Measurements from ENCODE around the gene SENP6. TPM values are rescaled to one million over a fixed set of nuclear protein-coding genes. Genes with fewer than 3 reads are reported as not detected.

Gene SENP6
- total RNA-seq, 1 experiment from 2014 or later: 139 TPM

DNA sequence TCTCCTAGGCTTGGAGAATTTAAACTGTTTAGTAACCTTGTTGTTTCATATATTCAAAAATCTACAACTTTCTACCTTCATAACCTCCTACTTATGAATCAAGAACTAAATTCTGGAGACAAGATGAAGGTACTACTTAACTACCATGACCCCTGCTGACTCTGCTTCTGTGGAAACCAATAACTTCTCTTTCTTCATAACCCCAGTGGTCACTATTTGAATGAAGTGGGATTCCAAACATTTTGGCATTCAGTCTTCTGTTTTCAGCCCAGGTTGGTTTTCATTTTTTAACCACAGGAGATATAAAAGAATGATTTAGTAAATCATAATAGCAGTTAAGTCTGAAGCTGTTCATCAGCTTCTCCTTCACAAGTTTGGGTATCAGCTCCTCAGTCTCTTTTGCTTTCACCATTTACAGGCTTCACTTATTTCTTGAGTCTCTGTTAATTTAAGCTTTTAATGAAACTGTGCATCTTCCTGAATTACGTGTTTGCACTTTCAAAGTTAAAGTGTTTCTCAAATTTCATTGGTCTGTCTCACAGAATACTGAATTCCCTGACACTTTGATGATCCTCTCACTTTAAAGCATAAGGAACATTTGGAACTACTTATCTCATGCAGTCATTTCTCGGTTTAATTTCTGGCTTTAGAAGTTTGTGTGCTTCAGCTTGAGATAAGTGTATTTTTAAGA lies 9.5 kb downstream of the SENP6 start:
- Histone ChIP-seq H3K27me3 (ENCODE audit: low read length) (no peaks in the 10 kb centered on the region), H3K4me3 (ENCODE audit: low read length) (no peak overlapping the region), H3K79me2 (ENCODE audit: low read length) (peaks cover 100% of the 10 kb centered on the region), H2AFZ (ENCODE audit: low read length) (no peak overlapping the region), H3K36me3 (ENCODE audit: insufficient read depth, low read length) (peaks cover 15% of the 10 kb centered on the region; the same call in 1 of the 2 replicates), H3K9ac (ENCODE audit: low read length) (no peak overlapping the region), H3K27ac (ENCODE audit: low read length) (no peak overlapping the region), H3K9me2 (replicated peaks; ENCODE audit: insufficient read depth, low read length) (no peaks in the 10 kb centered on the region), H4K20me1 (ENCODE audit: insufficient read depth, low read depth, low read length) (peaks cover 65% of the 10 kb centered on the region), H3K4me2 (ENCODE audit: low read depth, low read length, poor library complexity, severe bottlenecking) (no peak overlapping the region), H3K9me3 (ENCODE audit: low read length) (no peaks in the 10 kb centered on the region), H3K4me1 (ENCODE audit: low read length) (peaks cover 53% of the 10 kb centered on the region)
- no peak for DNase-seq

DNA sequence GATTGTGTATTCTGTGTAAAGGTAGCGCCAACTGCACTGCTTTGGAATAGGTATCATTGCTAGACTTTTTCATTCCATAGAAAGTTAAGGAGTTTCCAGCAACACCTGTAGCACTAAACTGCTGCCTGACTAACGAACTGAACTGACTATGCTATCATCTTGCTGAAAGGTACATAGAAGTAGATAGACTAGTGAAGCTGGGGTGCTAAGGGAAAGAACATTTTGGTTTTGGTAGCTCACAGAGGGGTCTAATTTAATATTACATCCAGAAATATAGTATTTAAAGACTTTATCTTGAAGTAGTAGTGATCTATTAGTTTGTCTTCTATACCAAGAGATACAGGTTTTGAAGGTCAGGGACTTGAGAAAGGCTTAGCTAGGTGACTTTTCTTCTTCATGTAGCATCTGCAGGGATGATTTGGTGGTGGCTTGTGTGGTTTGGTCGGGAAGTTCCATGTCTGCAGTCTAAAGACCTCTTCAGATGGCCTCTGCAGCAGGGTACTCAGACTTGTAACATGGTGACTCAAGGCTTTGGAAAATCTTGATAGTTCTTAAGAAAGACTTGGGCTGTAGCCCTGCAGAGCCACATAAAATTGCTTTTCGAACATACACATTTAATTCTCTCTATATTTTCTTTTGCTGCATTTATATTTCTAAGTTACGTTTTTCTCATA lies 10.2 kb downstream of the SENP6 start:
- H3K4me2 ChIP-seq (ENCODE audit: low read depth, low read length, poor library complexity, severe bottlenecking): no peak overlapping the region
- H3K4me3 ChIP-seq (ENCODE audit: low read length): no peak overlapping the region
- H3K27ac ChIP-seq (ENCODE audit: low read length): no peak overlapping the region

DNA sequence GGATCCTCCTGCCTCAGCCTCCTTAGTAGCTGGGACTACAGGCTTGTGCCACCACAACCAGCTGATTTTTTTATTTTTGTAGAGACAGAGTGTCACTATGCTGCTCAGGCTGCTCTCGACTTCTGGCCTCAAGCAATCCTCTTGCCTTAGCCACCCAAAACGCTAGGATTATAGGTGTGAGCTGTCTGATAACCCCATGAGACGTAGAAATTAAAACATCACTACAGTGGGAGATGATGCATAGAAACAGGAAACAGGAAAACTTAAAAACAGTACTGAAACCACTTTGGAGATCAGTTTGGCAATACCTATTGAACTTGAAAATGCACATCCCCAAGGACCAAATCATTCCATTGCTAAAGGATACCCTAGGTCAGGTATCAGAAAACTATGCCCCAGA lies 10.8 kb downstream of the SENP6 start:
- DNase-seq: no peak
- Histone ChIP-seq H3K9me2 (replicated peaks; ENCODE audit: insufficient read depth, low read length) (no peaks in the 10 kb centered on the region), H3K27me3 (ENCODE audit: low read length) (no peaks in the 10 kb centered on the region), H3K4me3 (ENCODE audit: low read length) (no peak overlapping the region), H3K4me2 (ENCODE audit: low read depth, low read length, poor library complexity, severe bottlenecking) (no peak overlapping the region), H4K20me1 (ENCODE audit: insufficient read depth, low read depth, low read length) (peaks cover 52% of the 10 kb centered on the region), H3K9ac (ENCODE audit: low read length) (no peak overlapping the region), H3K9me3 (ENCODE audit: low read length) (no peaks in the 10 kb centered on the region), H2AFZ (ENCODE audit: low read length) (no peak overlapping the region), H3K4me1 (ENCODE audit: low read length) (peaks cover 42% of the 10 kb centered on the region), H3K36me3 (ENCODE audit: insufficient read depth, low read length) (peaks cover 14% of the 10 kb centered on the region; the same call in 1 of the 2 replicates), H3K27ac (ENCODE audit: low read length) (no peak overlapping the region), H3K79me2 (ENCODE audit: low read length) (peaks cover 100% of the 10 kb centered on the region)

More for the DNA sequence above, 10.2 kb downstream of the SENP6 start:
- H3K9me3 ChIP-seq (ENCODE audit: low read length): no peaks in the 10 kb centered on the region
- H3K79me2 ChIP-seq (ENCODE audit: low read length): peaks cover 100% of the 10 kb centered on the region
- H4K20me1 ChIP-seq (ENCODE audit: insufficient read depth, low read depth, low read length): peaks cover 58% of the 10 kb centered on the region
- H3K9me2 ChIP-seq (replicated peaks; ENCODE audit: insufficient read depth, low read length): no peaks in the 10 kb centered on the region
- no peaks in the 10 kb centered on the region for H3K27me3 ChIP-seq (ENCODE audit: low read length)
- peaks cover 48% of the 10 kb centered on the region for H3K4me1 ChIP-seq (ENCODE audit: low read length)
- peaks cover 15% of the 10 kb centered on the region; the same call in 1 of the 2 replicates for H3K36me3 ChIP-seq (ENCODE audit: insufficient read depth, low read length)
- no peak overlapping the region for H2AFZ ChIP-seq (ENCODE audit: low read length)
- H3K9ac ChIP-seq (ENCODE audit: low read length): no peak overlapping the region
- DNase-seq: no peak

DNA sequence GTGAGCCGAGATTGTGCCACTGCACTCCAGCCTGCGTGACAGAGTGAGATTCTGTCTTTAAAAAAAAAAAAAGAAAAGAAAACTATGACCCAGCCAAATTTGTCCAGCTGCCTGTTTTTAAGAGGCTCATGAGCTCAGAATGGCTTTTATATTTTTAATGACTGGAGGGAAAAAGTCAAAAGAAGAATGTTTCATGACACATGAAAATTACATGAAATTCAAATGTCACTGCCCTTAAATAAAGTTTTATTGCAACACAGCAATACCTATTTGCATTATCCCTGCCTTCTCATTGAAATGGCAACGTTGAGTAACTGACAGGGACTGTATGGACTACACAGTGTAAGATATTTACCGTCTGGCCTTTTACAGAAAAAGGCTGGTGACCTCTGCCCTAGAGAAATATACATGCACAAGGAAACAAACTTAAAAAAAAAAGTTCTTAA lies 11.4 kb downstream of the SENP6 start:
- no peak overlapping the region for H2AFZ ChIP-seq (ENCODE audit: low read length)
- H3K9ac ChIP-seq (ENCODE audit: low read length): no peak overlapping the region
- H3K4me2 ChIP-seq (ENCODE audit: low read depth, low read length, poor library complexity, severe bottlenecking): no peak overlapping the region
- H3K79me2 ChIP-seq (ENCODE audit: low read length): peaks cover 100% of the 10 kb centered on the region
- peaks cover 10% of the 10 kb centered on the region; the same call in 1 of the 2 replicates for H3K36me3 ChIP-seq (ENCODE audit: insufficient read depth, low read length)
- DNase-seq: no peak
- peaks cover 46% of the 10 kb centered on the region for H4K20me1 ChIP-seq (ENCODE audit: insufficient read depth, low read depth, low read length)
- H3K4me3 ChIP-seq (ENCODE audit: low read length): no peak overlapping the region
- no peak overlapping the region for H3K27ac ChIP-seq (ENCODE audit: low read length)
- H3K9me3 ChIP-seq (ENCODE audit: low read length): no peaks in the 10 kb centered on the region
- no peaks in the 10 kb centered on the region for H3K9me2 ChIP-seq (replicated peaks; ENCODE audit: insufficient read depth, low read length)
- H3K4me1 ChIP-seq (ENCODE audit: low read length): peaks cover 35% of the 10 kb centered on the region
- no peaks in the 10 kb centered on the region for H3K27me3 ChIP-seq (ENCODE audit: low read length)

DNA sequence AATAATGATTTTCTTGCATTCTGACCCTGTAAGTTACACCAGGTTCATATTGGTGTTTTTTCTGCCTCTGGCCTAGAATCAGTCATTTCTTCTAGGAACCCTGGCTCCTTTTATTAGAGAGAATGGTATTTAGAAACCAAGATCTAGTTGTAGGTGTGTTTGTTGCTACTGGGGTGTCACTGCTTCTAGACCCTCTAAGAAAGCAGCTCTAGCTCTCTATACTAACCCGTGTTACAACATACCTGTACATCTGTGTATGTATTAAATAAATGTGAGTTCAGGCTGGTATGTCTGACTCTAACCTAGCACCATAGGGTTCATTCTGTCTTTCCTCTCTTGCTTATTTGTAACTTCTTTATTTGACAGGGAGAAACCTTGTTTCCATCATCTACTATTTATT lies 16.8 kb downstream of the SENP6 start:
- H3K36me3 ChIP-seq (ENCODE audit: insufficient read depth, low read length): peaks cover 5% of the 10 kb centered on the region; the same call in 1 of the 2 replicates
- H3K79me2 ChIP-seq (ENCODE audit: low read length): peaks cover 100% of the 10 kb centered on the region
- no peak overlapping the region for H2AFZ ChIP-seq (ENCODE audit: low read length)
- H3K4me1 ChIP-seq (ENCODE audit: low read length): peaks cover 7% of the 10 kb centered on the region
- H3K27me3 ChIP-seq (ENCODE audit: low read length): no peaks in the 10 kb centered on the region
- no peak for DNase-seq
- H4K20me1 ChIP-seq (ENCODE audit: insufficient read depth, low read depth, low read length): peaks cover 40% of the 10 kb centered on the region
- no peaks in the 10 kb centered on the region for H3K9me2 ChIP-seq (replicated peaks; ENCODE audit: insufficient read depth, low read length)
- H3K4me3 ChIP-seq (ENCODE audit: low read length): no peak overlapping the region
- H3K27ac ChIP-seq (ENCODE audit: low read length): no peak overlapping the region
- no peak overlapping the region for H3K9ac ChIP-seq (ENCODE audit: low read length)
- no peaks in the 10 kb centered on the region for H3K9me3 ChIP-seq (ENCODE audit: low read length)
- no peak overlapping the region for H3K4me2 ChIP-seq (ENCODE audit: low read depth, low read length, poor library complexity, severe bottlenecking)

DNA sequence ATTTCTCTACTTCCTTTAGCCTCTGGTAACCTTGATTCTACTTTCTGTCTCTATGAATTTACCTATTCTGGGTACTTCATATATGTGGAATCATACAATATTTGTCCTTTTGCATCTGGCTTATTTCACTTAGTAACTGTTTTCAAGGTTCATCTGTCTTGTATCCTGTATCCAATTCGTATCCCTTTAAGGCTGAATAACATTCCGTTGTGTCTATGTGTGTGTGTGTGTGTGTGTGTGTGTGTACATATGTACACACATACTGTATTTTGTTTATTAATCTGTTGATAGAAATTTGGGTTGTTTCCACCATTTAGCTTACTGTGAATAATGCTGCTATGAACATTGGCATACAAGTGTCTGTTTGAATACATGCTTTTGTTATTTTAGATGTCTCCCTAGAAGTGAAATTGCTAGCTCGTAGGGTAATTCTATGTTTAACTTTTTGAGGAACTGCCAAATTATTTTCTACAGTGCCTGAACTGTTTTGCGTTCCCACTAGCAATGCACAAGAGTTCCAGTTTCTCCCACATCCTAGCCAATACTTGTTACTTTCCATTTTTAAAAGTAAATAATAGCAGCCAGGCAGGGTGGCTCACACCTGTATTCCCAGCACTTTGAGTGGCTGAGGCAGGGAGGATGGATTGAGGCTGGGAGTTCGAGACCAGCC lies 17.7 kb downstream of the SENP6 start:
- no peak overlapping the region for H3K4me3 ChIP-seq (ENCODE audit: low read length)
- no peak overlapping the region for H3K4me2 ChIP-seq (ENCODE audit: low read depth, low read length, poor library complexity, severe bottlenecking)
- H2AFZ ChIP-seq (ENCODE audit: low read length): no peak overlapping the region
- peaks cover 100% of the 10 kb centered on the region for H3K79me2 ChIP-seq (ENCODE audit: low read length)
- no peaks in the 10 kb centered on the region for H3K9me2 ChIP-seq (replicated peaks; ENCODE audit: insufficient read depth, low read length)
- H4K20me1 ChIP-seq (ENCODE audit: insufficient read depth, low read depth, low read length): peaks cover 40% of the 10 kb centered on the region
- DNase-seq: no peak
- H3K9me3 ChIP-seq (ENCODE audit: low read length): no peaks in the 10 kb centered on the region
- H3K27me3 ChIP-seq (ENCODE audit: low read length): no peaks in the 10 kb centered on the region
- peaks cover 12% of the 10 kb centered on the region; the same call in 1 of the 2 replicates for H3K36me3 ChIP-seq (ENCODE audit: insufficient read depth, low read length)
- H3K9ac ChIP-seq (ENCODE audit: low read length): no peak overlapping the region
- H3K27ac ChIP-seq (ENCODE audit: low read length): no peak overlapping the region
- peaks cover 7% of the 10 kb centered on the region for H3K4me1 ChIP-seq (ENCODE audit: low read length)

DNA sequence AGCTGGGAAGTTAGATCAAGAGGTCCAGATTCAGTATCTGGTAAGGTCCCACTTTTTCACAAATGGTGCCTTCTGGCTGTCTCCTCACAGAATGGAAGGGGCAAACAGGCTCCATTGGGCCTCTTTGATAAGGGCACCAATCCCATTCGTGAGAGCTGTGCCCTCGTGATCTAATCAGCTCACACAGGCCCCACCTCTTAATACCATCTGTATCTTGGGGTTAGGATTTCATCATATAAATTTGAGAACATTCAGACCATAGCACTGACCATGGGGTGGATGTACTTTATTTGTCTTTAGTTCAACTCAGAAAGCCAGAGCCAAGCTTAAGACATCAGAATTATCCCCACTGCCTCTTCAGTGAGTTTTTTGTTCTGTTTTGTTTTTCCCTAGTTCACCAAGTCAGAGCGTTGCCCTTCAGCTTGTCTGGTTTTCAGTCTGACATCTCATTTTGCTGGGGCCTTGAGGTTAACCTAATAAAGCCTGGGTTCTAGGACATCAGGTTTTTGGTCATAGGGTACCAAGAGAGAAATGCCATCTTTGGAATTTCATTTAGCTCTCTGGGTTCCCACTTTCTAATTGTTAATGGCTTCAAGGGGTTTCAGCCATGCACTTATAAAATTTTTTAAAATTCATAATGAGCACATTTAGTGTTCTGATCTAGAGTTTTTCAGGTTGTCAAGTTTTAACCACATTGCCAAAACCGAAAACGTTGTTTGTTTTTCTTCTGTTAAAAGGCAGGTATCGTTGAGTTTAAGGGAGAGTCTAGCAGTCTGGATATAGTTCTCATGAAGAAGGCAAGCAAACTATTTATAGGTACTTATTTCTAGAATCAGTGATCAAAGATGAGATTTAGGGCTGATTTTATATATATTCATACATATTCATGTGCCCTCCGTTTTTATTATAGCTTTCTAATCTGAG lies 19.0 kb downstream of the SENP6 start:
- H3K36me3 ChIP-seq (ENCODE audit: insufficient read depth, low read length): peaks cover 23% of the 10 kb centered on the region; the same call in 1 of the 2 replicates
- H3K79me2 ChIP-seq (ENCODE audit: low read length): peaks cover 100% of the 10 kb centered on the region
- H3K9me2 ChIP-seq (replicated peaks; ENCODE audit: insufficient read depth, low read length): no peaks in the 10 kb centered on the region
- no peak overlapping the region for H3K4me3 ChIP-seq (ENCODE audit: low read length)
- no peaks in the 10 kb centered on the region for H3K27me3 ChIP-seq (ENCODE audit: low read length)
- peaks cover 33% of the 10 kb centered on the region for H4K20me1 ChIP-seq (ENCODE audit: insufficient read depth, low read depth, low read length)
- H2AFZ ChIP-seq (ENCODE audit: low read length): no peak overlapping the region
- H3K9ac ChIP-seq (ENCODE audit: low read length): no peak overlapping the region
- no peak overlapping the region for H3K27ac ChIP-seq (ENCODE audit: low read length)
- no peak overlapping the region for H3K4me2 ChIP-seq (ENCODE audit: low read depth, low read length, poor library complexity, severe bottlenecking)
- no peaks in the 10 kb centered on the region for H3K9me3 ChIP-seq (ENCODE audit: low read length)
- H3K4me1 ChIP-seq (ENCODE audit: low read length): peaks cover 7% of the 10 kb centered on the region
- no peak for DNase-seq

All from Karpas-422 (cell line).